HepG2 (cell line): ENCODE measurements around the gene RABL6. TPM values are rescaled to one million over a fixed set of nuclear protein-coding genes. Genes with fewer than 3 reads are reported as not detected.

Source experiments
- AHDC1 ChIP-seq: sonication (generic); formaldehyde crosslinking; IDR thresholded peaks from 2 replicates; pipeline ENCODE4 v1.5.1; 2020; ENCODE audit warnings: mild to moderate bottlenecking, missing genetic modification reagents, borderline replicate concordance
- ATAD3A ChIP-seq: sonication (generic); formaldehyde crosslinking; IDR thresholded peaks from 2 replicates; pipeline ENCODE4 v1.4.0; 2020; ENCODE audit warnings: missing genetic modification reagents
- CHD2 ChIP-seq: IDR thresholded peaks from 2 replicates; pipeline ENCODE4 v1.6.1; 2011; ENCODE audit warnings: low read depth, low read length, improper control_type of control experiment
- CSRNP2 ChIP-seq: sonication (generic); formaldehyde crosslinking; conservative IDR thresholded peaks from 2 replicates; pipeline ENCODE4 v1.8.0; 2022; ENCODE audit warnings: low read depth, missing genetic modification reagents
- FOXA3 ChIP-seq: IDR thresholded peaks from 2 replicates; pipeline ENCODE4 v1.6.1; 2016; ENCODE audit warnings: missing genetic modification reagents, missing compliant biosample characterization
- KMT2A ChIP-seq: sonication (generic); formaldehyde crosslinking; IDR thresholded peaks from 2 replicates; pipeline ENCODE4 v1.4.0; 2020; ENCODE audit warnings: missing genetic modification reagents
- MAFK ChIP-seq, 2 experiments: IDR thresholded peaks in 1 of 2; conservative IDR thresholded peaks in 1 of 2; 2 replicates each; pipeline ENCODE4 v1.6.1; 2011; ENCODE audit warnings: improper control_type of control experiment in 2 of 2, low read length in 2 of 2
- MYPOP ChIP-seq: sonication (generic); formaldehyde crosslinking; IDR thresholded peaks from 2 replicates; pipeline ENCODE4 v1.8.1; 2023; ENCODE audit warnings: mild to moderate bottlenecking, moderate library complexity, missing genetic modification reagents
- PBX3 ChIP-seq: sonication (generic); formaldehyde crosslinking; IDR thresholded peaks from 2 replicates; pipeline ENCODE4 v1.8.1; 2023; ENCODE audit warnings: missing genetic modification reagents, inconsistent platforms, borderline replicate concordance
- PPARG ChIP-seq: conservative IDR thresholded peaks from 2 replicates; pipeline ENCODE4 v1.6.1; 2016; ENCODE audit warnings: missing biosample characterization, missing genetic modification reagents
- RFX1 ChIP-seq: fragments of 450-650 bp; IDR thresholded peaks from 2 replicates; pipeline ENCODE4 v1.6.1; 2017
- SMARCE1 ChIP-seq: fragments of 450-650 bp; IDR thresholded peaks from 2 replicates; pipeline ENCODE4 v1.6.1; 2017; ENCODE audit warnings: borderline replicate concordance
- SNRNP70 ChIP-seq: fragments of 200-400 bp; formaldehyde crosslinking; IDR thresholded peaks from 2 replicates; pipeline ENCODE4 v1.6.1; 2017; ENCODE audit warnings: mild to moderate bottlenecking, low read depth, low read length, moderate library complexity
- TCF12 ChIP-seq, 2 experiments: fragments of 450-650 bp in 1 of 2; sonication (generic) in 1 of 2; formaldehyde crosslinking in 1 of 2; IDR thresholded peaks; 2 replicates each; pipeline versions ENCODE4 v1.6.1 to v1.8.0; 2017 to 2022; ENCODE audit warnings: antibody characterized with exemption in 1 of 2, mild to moderate bottlenecking in 1 of 2, missing genetic modification reagents in 1 of 2, moderate library complexity in 1 of 2
- THAP11 ChIP-seq: IDR thresholded peaks from 2 replicates; pipeline ENCODE4 v1.6.1; 2016; ENCODE audit warnings: missing biosample characterization, missing genetic modification reagents
- ZNF232 ChIP-seq: sonication (generic); formaldehyde crosslinking; IDR thresholded peaks from 2 replicates; pipeline ENCODE4 v1.4.0; 2020; ENCODE audit warnings: missing genetic modification reagents, borderline replicate concordance
- ZNF326 ChIP-seq: sonication (generic); formaldehyde crosslinking; IDR thresholded peaks from 2 replicates; pipeline ENCODE4 v1.4.0; 2020; ENCODE audit warnings: missing genetic modification reagents, borderline replicate concordance
- ZNF354B ChIP-seq: sonication (generic); formaldehyde crosslinking; IDR thresholded peaks from 2 replicates; pipeline ENCODE4 v1.8.0; 2022; ENCODE audit warnings: mild to moderate bottlenecking, missing genetic modification reagents
- ZNF564 ChIP-seq: sonication (generic); formaldehyde crosslinking; IDR thresholded peaks from 2 replicates; pipeline ENCODE4 v1.8.1; 2023; ENCODE audit warnings: mild to moderate bottlenecking, missing genetic modification reagents
- ZNF788 ChIP-seq: sonication (generic); formaldehyde crosslinking; IDR thresholded peaks from 2 replicates; pipeline ENCODE4 v1.5.0; 2020; ENCODE audit warnings: mild to moderate bottlenecking, missing genetic modification reagents, borderline replicate concordance
- ZSCAN22 ChIP-seq: sonication (generic); formaldehyde crosslinking; IDR thresholded peaks from 2 replicates; pipeline ENCODE4 v1.4.0; 2020; ENCODE audit warnings: mild to moderate bottlenecking, missing genetic modification reagents
- polyA plus RNA-seq, 8 experiments: library from polyadenylated mRNA; depleted of rRNA in 3 of 8; stranded (reverse) in 7 of 8; unstranded in 1 of 8; fragments of >200 nt; fragmentation: Illumina TruSeq in 4 of 8; extraction: Trizol in 4 of 8; gene quantifications; 2 replicates each; pipeline versions ENCODE4 v1.2.1 to v1.2.3, GENCODE V29; 2011 to 2016; ENCODE audit warnings: low read depth in 4 of 8, missing spikeins in 1 of 8, mixed read lengths in 1 of 8; ENCODE audit not compliant: insufficient read depth in 1 of 8
- total RNA-seq, 5 experiments: library from RNA; depleted of rRNA; stranded (reverse); fragments of >200 nt; fragmentation: Illumina TruSeq; extraction: Trizol; gene quantifications; 2 replicates each; pipeline ENCODE4 v1.2.3, GENCODE V29; 2016; ENCODE audit warnings: low read depth in 1 of 5

Gene RABL6
- total and polyA plus RNA-seq, 2 of the 13 experiments (the other 11 are each of a cell fraction or from before 2014, with no cell fraction given): 81.5 to 125 TPM

GRCh38 chr9:136787690-136788400 is 19.9 kb upstream of the RABL6 start (continued):
- TF ChIP-seq AHDC1 (CRISPR knock-in tag) (no peak), ZNF564 (CRISPR knock-in tag) (no peak), CHD2 (no peak), ZNF354B (CRISPR knock-in tag) (no peak), ZNF326 (CRISPR knock-in tag) (no peak), ZNF232 (CRISPR knock-in tag) (no peak), KMT2A (peak; percentile 37; the same call in 1 of the 2 replicates), RFX1 (no peak), CSRNP2 (CRISPR knock-in tag) (no peak), ZSCAN22 (CRISPR knock-in tag) (no peak), MYPOP (CRISPR knock-in tag) (0 out of 2 replicates have a peak, but pooled peaks have one; percentile 72), SNRNP70 (no peak), ATAD3A (CRISPR knock-in tag) (no peak), THAP11 (CRISPR knock-in tag) (peak; percentile 33; the same call in 1 of the 2 replicates), SMARCE1 (no peak), TCF12 (IDR thresholded peaks at IDR 0.05) (no peak), TCF12 (CRISPR knock-in tag; IDR thresholded peaks at IDR 0.05) (no peak), ZNF788 (CRISPR knock-in tag) (peak; percentile 49; the same call in 1 of the 2 replicates), FOXA3 (CRISPR knock-in tag) (peak; percentile 53), PBX3 (CRISPR knock-in tag) (no peak), PPARG (CRISPR knock-in tag) (no peak), MAFK (conservative IDR thresholded peaks at IDR 0.05 in 1 of 2, IDR thresholded peaks at IDR 0.05 in 1 of 2; ENCODE audit: low read length in 2 of 2) (0 out of 4 replicates have a peak, but pooled peaks of 1 of the 2 experiments have one; percentile 18)
